HCT116 (cell line): ENCODE data around the gene SPAG5. TPM values are rescaled to one million over a fixed set of nuclear protein-coding genes. Genes with fewer than 3 reads are reported as not detected.

Experiments used
- CBX3 ChIP-seq: IDR thresholded peaks from 2 replicates; pipeline ENCODE4 v1.6.1; 2012; ENCODE audit warnings: low read depth
- JUND ChIP-seq: IDR thresholded peaks from 2 replicates; pipeline ENCODE4 v1.6.1; 2012
- RAD21 ChIP-seq: IDR thresholded peaks from 2 replicates; pipeline ENCODE4 v1.6.1; 2012; ENCODE audit warnings: low read depth, mild to moderate bottlenecking
- total RNA-seq: library from RNA; stranded (reverse); gene quantifications from one replicate; pipeline ENCODE4 v1.2.1, GENCODE V29; 2021; ENCODE audit not compliant: unreplicated experiment
- TF ChIP-seq, protein P1 (sequence below): IDR thresholded peaks from 2 replicates; pipeline ENCODE4 v1.6.1; 2012; ENCODE audit warnings: low read depth

Gene SPAG5
- total RNA-seq, 1 experiment from 2014 or later = 94.9 TPM

DNA sequence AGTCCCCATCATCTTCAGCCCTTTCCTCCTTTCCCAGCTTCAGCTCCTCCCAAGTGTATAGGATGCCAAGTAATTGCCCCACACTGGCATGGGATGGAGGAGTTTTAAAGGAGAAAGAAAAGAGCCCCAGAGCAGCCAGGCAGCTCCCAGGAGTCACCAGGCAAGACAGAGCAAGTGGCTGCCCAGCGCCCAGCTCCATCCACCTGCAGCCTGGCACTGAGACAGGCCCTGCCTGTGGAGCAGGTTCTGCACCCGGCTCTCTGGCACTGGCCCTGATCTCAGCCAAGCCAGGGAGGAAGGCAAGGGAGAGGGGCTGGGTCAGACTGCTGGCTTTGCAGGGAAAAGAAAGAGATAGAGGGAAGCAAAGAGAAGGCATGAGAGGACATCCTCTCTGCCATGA is 71.0 kb downstream of the SPAG5 start (continued):
- TF ChIP-seq CBX3 (no peak), JUND (no peak), RAD21 (no peak)
- TF ChIP-seq, protein P1, sequence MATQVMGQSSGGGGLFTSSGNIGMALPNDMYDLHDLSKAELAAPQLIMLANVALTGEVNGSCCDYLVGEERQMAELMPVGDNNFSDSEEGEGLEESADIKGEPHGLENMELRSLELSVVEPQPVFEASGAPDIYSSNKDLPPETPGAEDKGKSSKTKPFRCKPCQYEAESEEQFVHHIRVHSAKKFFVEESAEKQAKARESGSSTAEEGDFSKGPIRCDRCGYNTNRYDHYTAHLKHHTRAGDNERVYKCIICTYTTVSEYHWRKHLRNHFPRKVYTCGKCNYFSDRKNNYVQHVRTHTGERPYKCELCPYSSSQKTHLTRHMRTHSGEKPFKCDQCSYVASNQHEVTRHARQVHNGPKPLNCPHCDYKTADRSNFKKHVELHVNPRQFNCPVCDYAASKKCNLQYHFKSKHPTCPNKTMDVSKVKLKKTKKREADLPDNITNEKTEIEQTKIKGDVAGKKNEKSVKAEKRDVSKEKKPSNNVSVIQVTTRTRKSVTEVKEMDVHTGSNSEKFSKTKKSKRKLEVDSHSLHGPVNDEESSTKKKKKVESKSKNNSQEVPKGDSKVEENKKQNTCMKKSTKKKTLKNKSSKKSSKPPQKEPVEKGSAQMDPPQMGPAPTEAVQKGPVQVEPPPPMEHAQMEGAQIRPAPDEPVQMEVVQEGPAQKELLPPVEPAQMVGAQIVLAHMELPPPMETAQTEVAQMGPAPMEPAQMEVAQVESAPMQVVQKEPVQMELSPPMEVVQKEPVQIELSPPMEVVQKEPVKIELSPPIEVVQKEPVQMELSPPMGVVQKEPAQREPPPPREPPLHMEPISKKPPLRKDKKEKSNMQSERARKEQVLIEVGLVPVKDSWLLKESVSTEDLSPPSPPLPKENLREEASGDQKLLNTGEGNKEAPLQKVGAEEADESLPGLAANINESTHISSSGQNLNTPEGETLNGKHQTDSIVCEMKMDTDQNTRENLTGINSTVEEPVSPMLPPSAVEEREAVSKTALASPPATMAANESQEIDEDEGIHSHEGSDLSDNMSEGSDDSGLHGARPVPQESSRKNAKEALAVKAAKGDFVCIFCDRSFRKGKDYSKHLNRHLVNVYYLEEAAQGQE = no peak

Other genes starting within 250 kb of the SPAG5 start
- 78.0 TPM for gene POLDIP2, start 241.5 kb downstream of the SPAG5 start, total RNA-seq
- gene SEBOX, start 233.8 kb downstream of the SPAG5 start, total RNA-seq = not detected
- 1.5 TPM for gene VTN, start 228.7 kb downstream of the SPAG5 start, total RNA-seq
- 1.3 TPM for gene SARM1, start 227.3 kb downstream of the SPAG5 start, total RNA-seq
- gene SLC46A1, start 192.8 kb downstream of the SPAG5 start, total RNA-seq = 17.8 TPM
- not detected for gene SLC13A2, start 125.4 kb downstream of the SPAG5 start, total RNA-seq
- not detected for gene FOXN1, start 92.7 kb downstream of the SPAG5 start, total RNA-seq
- gene UNC119, start 46.4 kb downstream of the SPAG5 start, total RNA-seq = 43.2 TPM
- gene PIGS, start 27.5 kb downstream of the SPAG5 start, total RNA-seq = 45.8 TPM
- gene ALDOC, start 22.1 kb downstream of the SPAG5 start, total RNA-seq = 82.8 TPM
- gene RSKR, start 15.2 kb upstream of the SPAG5 start, total RNA-seq = 18.9 TPM
- 140 TPM for gene BLTP2, start 46.1 kb upstream of the SPAG5 start, total RNA-seq
- gene SDF2, start 62.9 kb upstream of the SPAG5 start, total RNA-seq = 41.3 TPM
- 62.1 TPM for gene SUPT6H, start 63.2 kb upstream of the SPAG5 start, total RNA-seq
- 0.96 TPM for gene PROCA1, start 112.9 kb upstream of the SPAG5 start, total RNA-seq
- 0.59 TPM for gene RAB34, start 118.8 kb upstream of the SPAG5 start, total RNA-seq
- 2,087 TPM for gene RPL23A, start 121.0 kb upstream of the SPAG5 start, total RNA-seq
- 28.3 TPM for gene TLCD1, start 127.2 kb upstream of the SPAG5 start, total RNA-seq
- gene NEK8, start 129.8 kb upstream of the SPAG5 start, total RNA-seq = 7.0 TPM
- 127 TPM for gene TRAF4, start 145.0 kb upstream of the SPAG5 start, total RNA-seq
- 22.7 TPM for gene FAM222B, start 243.8 kb upstream of the SPAG5 start, total RNA-seq